Panc1 (cell line): ENCODE data around the gene MGAT5B. TPM values are rescaled to one million over a fixed set of nuclear protein-coding genes. Genes with fewer than 3 reads are reported as not detected.

ENCODE experiments used
- ATAC-seq: fragments of 200-7000 bp; cut with Tn5 transposase; 2 replicates; pipeline ENCODE4 v1.9.1; 2020; ENCODE audit warnings: mild to moderate bottlenecking, moderate library complexity
- BruUV-seq: library from RNA; stranded (reverse); fragments of 400-500 nt; replicated peaks from 2 replicates; lab custom pipeline; 2021; lab: Mats Ljungman, UMichigan
- CTCF ChIA-PET: fragments of 300-600 bp; sonication (Branson Sonifier 250); formaldehyde crosslinking; loops from one replicate; lab custom pipeline; 2022; ENCODE audit warnings: antibody characterized with exemption; lab: Charles Lee
- POLR2A ChIA-PET: fragments of 300-600 bp; sonication (Branson Sonifier 250); formaldehyde crosslinking; loops from one replicate; lab custom pipeline; 2022; ENCODE audit warnings: antibody characterized with exemption; lab: Charles Lee
- DNase-seq: peaks from one replicate; pipeline ENCODE4 v3.0.0-alpha.2; 2010; ENCODE audit warnings: low read depth, low spot score
- H3K27ac ChIP-seq: 2 replicates; pipeline ENCODE4 v1.5.1; 2011; ENCODE audit warnings: mild to moderate bottlenecking, low read length, inconsistent platforms
- H3K27me3 ChIP-seq: fragments of 200-500 bp; sonication (Bioruptor generic); 2 replicates; pipeline ENCODE4 v1.6.0; 2014; ENCODE audit warnings: low read length, inconsistent platforms; ENCODE audit not compliant: control insufficient read depth, insufficient read depth
- H3K36me3 ChIP-seq: fragments of 200-500 bp; sonication (Bioruptor generic); 2 replicates; pipeline ENCODE4 v1.5.1; 2014; ENCODE audit warnings: inconsistent platforms, mild to moderate bottlenecking, low read length, moderate library complexity; ENCODE audit not compliant: control insufficient read depth, insufficient read depth
- H3K4me1 ChIP-seq: 2 replicates; pipeline ENCODE4 v1.5.1; 2011; ENCODE audit warnings: inconsistent platforms, mild to moderate bottlenecking, low read length, moderate library complexity; ENCODE audit not compliant: control insufficient read depth, insufficient read depth
- H3K4me3 ChIP-seq, 2 experiments: 2 replicates each; pipeline ENCODE4 v1.5.1; 2011 to 2012; ENCODE audit warnings: low read depth in 2 of 2, low read length in 2 of 2, mild to moderate bottlenecking in 2 of 2, inconsistent platforms in 1 of 2, moderate library complexity in 1 of 2
- H3K9me3 ChIP-seq: fragments of 200-500 bp; sonication (Bioruptor generic); 2 replicates; pipeline ENCODE4 v1.5.1; 2014; ENCODE audit warnings: low read depth, mild to moderate bottlenecking, inconsistent platforms, low read length, moderate library complexity; ENCODE audit not compliant: control insufficient read depth, insufficient read depth
- POLR2AphosphoS5 ChIP-seq: IDR thresholded peaks from 2 replicates; pipeline ENCODE4 v1.6.1; 2012; ENCODE audit warnings: mild to moderate bottlenecking, low read depth, low read length, moderate library complexity
- SIN3A ChIP-seq: IDR thresholded peaks from 2 replicates; pipeline ENCODE4 v1.6.1; 2012; ENCODE audit warnings: low read depth, mild to moderate bottlenecking, low read length, moderate library complexity, borderline replicate concordance; ENCODE audit not compliant: insufficient read depth
- in situ Hi-C: cut with HindIII; loops from 2 replicates; pipeline ENCODE4 v1.10.0; 2016; ENCODE audit warnings: low sequenced_read_pairs, low pct_unique_long_range_greater_than_20kb
- intact Hi-C: fragments of 100-400 bp; cut with micrococcal nuclease; formaldehyde crosslinking; loops from one replicate; pipeline ENCODE4 v1.10.0; 2022; ENCODE audit not compliant: unreplicated experiment
- total RNA-seq: library from RNA; stranded (reverse); gene quantifications from one replicate; pipeline ENCODE4 v1.2.1, GENCODE V29; 2021; ENCODE audit not compliant: unreplicated experiment
- TF ChIP-seq, protein P1 (sequence below): fragments of 450-650 bp; IDR thresholded peaks from 2 replicates; pipeline ENCODE4 v1.5.1; 2017; ENCODE audit warnings: mild to moderate bottlenecking
- TF ChIP-seq, protein P2 (sequence below), 2 experiments: IDR thresholded peaks; 2 replicates each; pipeline ENCODE4 v1.6.1; 2011 to 2012; ENCODE audit warnings: low read depth in 2 of 2, control low read depth in 1 of 2, low read length in 1 of 2, mild to moderate bottlenecking in 1 of 2, moderate library complexity in 1 of 2; ENCODE audit not compliant: insufficient read depth in 1 of 2

The MGAT5B gene
- total RNA-seq, 1 experiment from 2014 or later: 34.9 TPM

- BruUV-seq: no TSS peak
- Histone ChIP-seq H3K36me3 (no peaks in the 10 kb centered on the region), H3K27ac (no peak overlapping the region), H3K4me1 (no peaks in the 10 kb centered on the region), H3K9me3 (no peaks in the 10 kb centered on the region), H3K27me3 (no peaks in the 10 kb centered on the region), H3K4me3 (no peak overlapping the region)
- intact Hi-C loops: no loop called here
- ATAC-seq (no peak), DNase-seq (no peak)
- TF ChIP-seq, protein P1, sequence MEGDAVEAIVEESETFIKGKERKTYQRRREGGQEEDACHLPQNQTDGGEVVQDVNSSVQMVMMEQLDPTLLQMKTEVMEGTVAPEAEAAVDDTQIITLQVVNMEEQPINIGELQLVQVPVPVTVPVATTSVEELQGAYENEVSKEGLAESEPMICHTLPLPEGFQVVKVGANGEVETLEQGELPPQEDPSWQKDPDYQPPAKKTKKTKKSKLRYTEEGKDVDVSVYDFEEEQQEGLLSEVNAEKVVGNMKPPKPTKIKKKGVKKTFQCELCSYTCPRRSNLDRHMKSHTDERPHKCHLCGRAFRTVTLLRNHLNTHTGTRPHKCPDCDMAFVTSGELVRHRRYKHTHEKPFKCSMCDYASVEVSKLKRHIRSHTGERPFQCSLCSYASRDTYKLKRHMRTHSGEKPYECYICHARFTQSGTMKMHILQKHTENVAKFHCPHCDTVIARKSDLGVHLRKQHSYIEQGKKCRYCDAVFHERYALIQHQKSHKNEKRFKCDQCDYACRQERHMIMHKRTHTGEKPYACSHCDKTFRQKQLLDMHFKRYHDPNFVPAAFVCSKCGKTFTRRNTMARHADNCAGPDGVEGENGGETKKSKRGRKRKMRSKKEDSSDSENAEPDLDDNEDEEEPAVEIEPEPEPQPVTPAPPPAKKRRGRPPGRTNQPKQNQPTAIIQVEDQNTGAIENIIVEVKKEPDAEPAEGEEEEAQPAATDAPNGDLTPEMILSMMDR: no peak
- no peak for TF ChIP-seq SIN3A
- TF ChIP-seq, protein P2, sequence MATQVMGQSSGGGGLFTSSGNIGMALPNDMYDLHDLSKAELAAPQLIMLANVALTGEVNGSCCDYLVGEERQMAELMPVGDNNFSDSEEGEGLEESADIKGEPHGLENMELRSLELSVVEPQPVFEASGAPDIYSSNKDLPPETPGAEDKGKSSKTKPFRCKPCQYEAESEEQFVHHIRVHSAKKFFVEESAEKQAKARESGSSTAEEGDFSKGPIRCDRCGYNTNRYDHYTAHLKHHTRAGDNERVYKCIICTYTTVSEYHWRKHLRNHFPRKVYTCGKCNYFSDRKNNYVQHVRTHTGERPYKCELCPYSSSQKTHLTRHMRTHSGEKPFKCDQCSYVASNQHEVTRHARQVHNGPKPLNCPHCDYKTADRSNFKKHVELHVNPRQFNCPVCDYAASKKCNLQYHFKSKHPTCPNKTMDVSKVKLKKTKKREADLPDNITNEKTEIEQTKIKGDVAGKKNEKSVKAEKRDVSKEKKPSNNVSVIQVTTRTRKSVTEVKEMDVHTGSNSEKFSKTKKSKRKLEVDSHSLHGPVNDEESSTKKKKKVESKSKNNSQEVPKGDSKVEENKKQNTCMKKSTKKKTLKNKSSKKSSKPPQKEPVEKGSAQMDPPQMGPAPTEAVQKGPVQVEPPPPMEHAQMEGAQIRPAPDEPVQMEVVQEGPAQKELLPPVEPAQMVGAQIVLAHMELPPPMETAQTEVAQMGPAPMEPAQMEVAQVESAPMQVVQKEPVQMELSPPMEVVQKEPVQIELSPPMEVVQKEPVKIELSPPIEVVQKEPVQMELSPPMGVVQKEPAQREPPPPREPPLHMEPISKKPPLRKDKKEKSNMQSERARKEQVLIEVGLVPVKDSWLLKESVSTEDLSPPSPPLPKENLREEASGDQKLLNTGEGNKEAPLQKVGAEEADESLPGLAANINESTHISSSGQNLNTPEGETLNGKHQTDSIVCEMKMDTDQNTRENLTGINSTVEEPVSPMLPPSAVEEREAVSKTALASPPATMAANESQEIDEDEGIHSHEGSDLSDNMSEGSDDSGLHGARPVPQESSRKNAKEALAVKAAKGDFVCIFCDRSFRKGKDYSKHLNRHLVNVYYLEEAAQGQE (IDR thresholded peaks at IDR 0.05; ENCODE audit: insufficient read depth in 1 of 2, low read depth in 2 of 2, low read length in 1 of 2): no peak
- POLR2A ChIA-PET: interaction anchor here (0.5 kb wide), 1 partner anchor 203 kb away, joined by 4 read pairs; no protein-coding TSS in a partner anchor
- in situ Hi-C loops: no loop called here
- CTCF ChIA-PET: no interaction called here
Observed at GRCh38 chr17:76957678-76958464, 89.7 kb downstream of the MGAT5B start.

- in situ Hi-C loops: no loop called here
- H3K27ac ChIP-seq: no peak overlapping the region
- intact Hi-C loops: no loop called here
- DNase-seq: no peak
- BruUV-seq: no TSS peak
- no peak for ATAC-seq
- H3K27me3 ChIP-seq: no peaks in the 10 kb centered on the region
- H3K36me3 ChIP-seq: no peaks in the 10 kb centered on the region
- H3K4me3 ChIP-seq: no peak overlapping the region
- H3K4me1 ChIP-seq: no peaks in the 10 kb centered on the region
- CTCF ChIA-PET: no interaction called here
- TF ChIP-seq, protein P1: no peak
- TF ChIP-seq POLR2AphosphoS5: no peak
- no peaks in the 10 kb centered on the region for H3K9me3 ChIP-seq
- POLR2A ChIA-PET: no interaction called here
Observed at GRCh38 chr17:76958974-76959373, 90.8 kb downstream of the MGAT5B start.
